Superior temporal gyrus (tissue), 1 donor: Measurements from ENCODE around the gene HOXD9.

ENCODE experiments used
- DNase-seq: peaks from one replicate; pipeline ENCODE4 v3.0.0-alpha.2; 2016; ENCODE audit errors: extremely low spot score

Gene HOXD9

GRCh38 chr2:176098366-176099158, 24.0 kb upstream of the HOXD9 start:
- no peak for DNase-seq

GRCh38 chr2:176099159-176099727, 23.3 kb upstream of the HOXD9 start:
- DNase-seq: no peak

- no peak for DNase-seq
Measured at GRCh38 chr2:176099728-176100546, 22.6 kb upstream of the HOXD9 start, which contains the start of gene HOXD12. Gene HOXD12, plus strand, starts transcription at chr2:176099795. Its CDS starts 7 bp downstream, at chr2:176099802.

- DNase-seq: no peak
Measured at GRCh38 chr2:176100547-176101140, 21.9 kb upstream of the HOXD9 start.

GRCh38 chr2:176101216-176101830, 21.2 kb upstream of the HOXD9 start:
- no peak for DNase-seq

- no peak for DNase-seq
Measured at GRCh38 chr2:176101842-176102241, 20.7 kb upstream of the HOXD9 start.

- DNase-seq: no peak
Measured at GRCh38 chr2:176102309-176102866, 20.1 kb upstream of the HOXD9 start.

- DNase-seq: no peak
Measured at GRCh38 chr2:176103194-176103593, 19.3 kb upstream of the HOXD9 start.

GRCh38 chr2:176103742-176104315, 18.7 kb upstream of the HOXD9 start:
- no peak for DNase-seq

- no peak for DNase-seq
Measured at GRCh38 chr2:176104316-176105077, 18.0 kb upstream of the HOXD9 start.

- no peak for DNase-seq
Measured at GRCh38 chr2:176105078-176105729, 17.3 kb upstream of the HOXD9 start.

GRCh38 chr2:176105730-176106580, 16.6 kb upstream of the HOXD9 start:
- no peak for DNase-seq

GRCh38 chr2:176106581-176107539, 15.7 kb upstream of the HOXD9 start, which contains the start of gene HOXD11:
Gene HOXD11, plus strand, starts transcription at chr2:176107280. Its CDS starts 76 bp downstream, at chr2:176107356.
- DNase-seq: no peak

- no peak for DNase-seq
Measured at GRCh38 chr2:176107731-176108181, 14.8 kb upstream of the HOXD9 start.

GRCh38 chr2:176109192-176109901, 13.2 kb upstream of the HOXD9 start:
- no peak for DNase-seq

- no peak for DNase-seq
Measured at GRCh38 chr2:176109946-176110345, 12.6 kb upstream of the HOXD9 start.
